GM11168 (cell line): ENCODE measurements around the gene BCL10.

Source experiments
- in situ Hi-C: fragments of 300-500 bp; cut with MboI; formaldehyde crosslinking; loops from one replicate; pipeline ENCODE4 v1.12.0; 2022; ENCODE audit warnings: low sequenced_read_pairs; ENCODE audit not compliant: unreplicated experiment

BCL10 gene

DNA sequence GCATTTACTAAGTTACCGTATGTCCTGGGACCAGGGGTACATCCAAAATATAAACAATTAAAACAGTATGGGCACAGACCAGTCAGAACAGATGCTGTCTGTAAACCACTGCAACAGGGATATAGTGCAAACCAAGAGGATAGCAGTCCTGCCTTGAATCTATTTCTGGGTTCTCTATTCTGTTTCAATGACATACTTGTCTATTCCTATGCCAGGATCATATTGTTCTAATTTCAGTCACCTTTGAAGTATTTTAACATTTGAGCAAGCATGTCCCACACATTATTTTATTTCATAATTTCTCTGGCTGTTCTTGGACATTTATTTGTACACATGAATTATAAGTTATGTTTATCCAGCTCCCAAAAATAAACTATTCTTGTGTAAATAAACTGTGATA is 47.5 kb downstream of the BCL10 start:
- in situ Hi-C loops = no loop called here

DNA sequence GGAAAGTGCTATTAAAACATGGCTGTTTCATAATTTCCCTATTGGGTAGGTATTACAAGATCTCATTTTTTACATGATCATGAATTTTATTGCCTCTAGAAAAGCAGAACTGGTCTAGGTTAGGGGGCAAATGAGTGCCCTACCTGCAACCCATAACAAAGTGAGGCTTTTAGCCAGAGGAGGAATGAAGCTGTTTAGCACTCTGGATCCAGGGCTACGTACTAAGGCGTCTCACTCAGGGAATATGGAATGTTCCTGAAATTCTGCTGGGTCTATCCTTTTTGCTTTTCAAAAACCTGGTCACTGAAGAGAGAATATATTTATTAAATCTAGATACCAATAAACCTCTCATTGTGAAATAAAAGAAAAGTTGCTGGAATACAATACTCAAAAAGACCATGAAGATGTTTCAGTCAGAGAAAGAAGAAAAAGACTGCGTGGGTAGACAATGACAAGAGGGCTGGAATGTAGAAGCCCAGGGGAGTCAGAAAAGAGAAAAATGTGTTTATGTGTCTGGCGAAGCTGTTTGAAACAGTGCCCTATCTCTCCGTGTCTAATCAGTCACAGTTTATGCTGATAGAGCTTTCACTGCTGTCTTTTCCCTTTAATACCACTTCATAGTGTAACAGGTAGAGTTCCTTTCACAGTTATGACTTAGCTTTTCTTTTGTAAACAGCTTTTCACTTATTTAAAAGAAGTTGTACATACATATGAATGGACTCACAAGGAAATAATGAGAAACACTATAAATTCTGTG is 50.6 kb downstream of the BCL10 start:
- in situ Hi-C loops = no loop called here

DNA sequence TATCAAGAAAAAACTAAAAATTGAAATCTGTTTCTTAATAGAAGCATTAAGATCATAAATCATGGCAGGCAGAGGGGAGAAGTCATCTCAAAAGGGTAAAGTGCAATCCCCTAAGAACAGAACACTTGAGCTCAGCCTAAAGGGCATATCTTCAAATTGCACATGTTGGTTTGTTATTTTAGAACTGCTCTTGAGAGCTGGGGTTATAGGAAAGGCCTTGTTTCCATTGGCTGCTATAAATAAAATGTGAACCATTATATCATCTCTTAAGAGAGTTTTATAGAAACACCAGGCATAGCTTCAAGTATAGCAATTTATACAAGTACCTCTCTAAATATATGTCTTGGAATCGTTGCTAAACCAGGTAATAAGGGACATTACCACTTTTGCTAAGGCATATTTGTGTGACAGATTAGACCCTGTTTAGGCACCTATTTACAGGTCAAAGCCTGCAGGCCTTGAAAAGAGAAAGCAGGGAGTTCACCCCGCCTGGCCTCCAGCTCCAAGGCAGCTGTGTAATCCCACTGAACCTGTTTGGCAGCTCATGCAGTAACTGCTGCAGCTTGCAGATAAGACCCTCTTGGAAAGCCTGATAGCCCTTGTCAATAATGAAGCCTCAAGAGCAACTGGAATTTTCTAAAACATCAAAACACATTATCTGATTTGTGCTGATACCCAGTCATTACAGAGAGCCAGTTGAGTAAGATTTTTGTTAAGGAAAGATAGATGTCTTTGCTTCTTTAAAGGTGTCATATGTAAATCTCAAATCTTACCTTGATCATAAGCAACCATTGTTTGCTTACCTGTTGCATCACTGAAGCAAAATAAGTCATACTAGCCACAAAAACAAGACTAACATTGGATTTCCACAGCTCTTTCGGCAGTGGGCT is 51.5 kb downstream of the BCL10 start:
- in situ Hi-C loops = no loop called here

DNA sequence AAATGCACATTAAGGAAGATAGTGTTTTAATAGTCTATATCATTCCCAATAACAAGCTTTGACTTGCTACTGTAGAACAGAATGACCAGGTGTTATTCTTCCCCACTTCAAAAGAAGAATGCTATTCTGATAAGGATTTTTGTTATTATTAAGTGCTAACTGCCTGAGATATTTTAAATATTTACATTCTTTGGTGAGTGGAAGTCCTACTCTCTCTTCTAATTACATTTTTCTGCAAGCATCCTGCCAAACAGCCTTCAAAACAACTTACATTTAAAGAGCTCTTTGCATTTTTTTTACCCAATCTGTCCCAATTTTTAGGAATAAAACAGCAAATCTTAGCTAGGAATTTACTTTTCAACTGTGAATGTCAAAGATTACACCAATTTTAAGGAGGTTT is 52.1 kb downstream of the BCL10 start:
- in situ Hi-C loops = no loop called here

DNA sequence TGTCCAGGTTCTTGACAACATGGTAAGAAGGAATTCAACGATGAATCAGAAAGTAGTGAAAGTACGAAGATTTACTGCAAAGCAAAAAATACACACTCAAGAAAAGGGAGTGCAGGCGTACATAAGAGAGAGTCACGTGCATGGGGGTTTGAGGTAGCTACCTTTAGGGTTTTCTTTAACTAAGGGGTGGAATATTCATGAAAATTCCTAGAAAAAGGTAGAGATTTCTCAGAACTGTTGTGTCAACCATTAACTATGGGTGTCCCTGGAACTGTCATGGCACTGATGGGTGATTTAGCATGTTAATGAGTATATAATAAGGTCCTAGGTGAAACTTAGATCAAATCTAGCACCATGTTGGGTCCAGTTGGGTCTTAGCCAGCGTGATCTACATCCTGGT is 53.1 kb downstream of the BCL10 start:
- in situ Hi-C loops = no loop called here

DNA sequence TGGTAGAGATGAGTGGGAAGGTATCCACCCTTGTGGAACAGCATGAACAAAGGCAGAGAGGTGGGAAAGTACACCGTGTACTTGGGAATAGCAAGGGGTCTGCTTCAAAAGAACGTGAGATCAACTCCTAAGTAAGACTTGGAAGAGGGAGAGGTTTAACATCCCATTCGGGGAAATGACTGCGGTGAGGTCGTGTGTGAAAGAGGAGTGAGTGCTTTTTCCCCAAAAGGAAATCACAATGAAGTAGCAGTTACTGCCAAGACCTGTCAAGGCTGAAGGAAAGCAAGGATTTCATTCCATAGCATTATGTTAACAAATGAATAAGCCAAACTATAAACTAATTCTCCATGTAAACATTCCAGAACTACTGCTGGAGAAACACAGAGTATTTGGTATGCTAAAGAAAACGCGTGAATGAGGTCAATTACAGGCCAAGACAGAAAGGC is 55.7 kb downstream of the BCL10 start:
- in situ Hi-C loops = no loop called here

DNA sequence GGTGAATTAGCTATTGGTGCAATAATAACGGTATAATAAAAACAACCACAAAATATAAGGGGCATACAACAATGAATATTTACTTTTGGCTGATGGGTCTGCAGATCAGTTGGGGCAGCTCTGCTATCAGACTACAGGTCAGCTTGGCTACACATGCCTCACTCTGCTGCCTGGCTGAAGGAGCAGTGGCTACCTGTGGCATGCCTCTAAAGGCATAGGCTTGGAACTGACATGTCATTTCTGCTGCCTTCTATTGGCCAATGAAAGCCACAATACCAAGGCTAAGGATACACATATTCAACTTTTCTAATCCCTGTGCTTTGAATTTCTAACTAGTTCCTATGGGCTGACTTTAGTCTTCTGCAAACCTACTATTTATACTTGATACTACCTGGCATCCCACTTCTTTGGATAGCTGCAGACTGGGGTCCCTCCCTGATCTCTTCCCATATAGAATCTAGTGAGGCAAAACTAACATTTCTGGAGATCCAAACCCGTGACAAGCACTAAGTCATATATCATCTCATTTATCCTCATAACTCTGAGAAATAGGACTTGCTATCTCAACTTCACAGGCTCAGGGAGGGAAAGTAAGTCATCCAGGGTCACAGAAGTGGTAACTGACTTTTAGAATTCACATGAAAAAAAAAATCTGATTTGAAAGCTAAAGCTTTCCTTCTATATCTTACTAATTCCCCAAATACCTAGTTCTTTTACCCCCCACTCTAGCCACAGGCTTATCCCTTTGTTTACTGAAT is 56.4 kb downstream of the BCL10 start:
- in situ Hi-C loops = no loop called here

DNA sequence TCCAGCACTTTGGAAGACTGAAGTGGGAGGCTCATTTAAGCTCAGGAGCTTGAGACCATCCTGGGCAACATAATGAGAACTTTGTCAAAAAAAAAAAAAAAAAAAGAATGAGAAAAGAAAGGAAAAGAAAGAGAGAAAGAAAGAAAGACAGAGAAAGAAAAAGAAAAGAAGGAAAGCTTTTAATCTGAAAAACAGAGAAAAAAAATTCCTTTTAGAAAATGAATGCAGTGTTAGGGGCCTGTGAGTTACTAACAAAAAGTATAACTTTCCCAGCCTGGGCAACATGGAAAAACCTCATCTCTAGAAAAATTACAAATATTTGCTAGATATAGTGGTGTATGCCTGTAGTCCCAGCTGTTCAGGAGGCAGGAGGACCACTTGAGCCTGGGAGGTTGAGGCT is 59.7 kb downstream of the BCL10 start:
- in situ Hi-C loops = no loop called here
